ENCODE results near the gene GLTP.

DNA sequence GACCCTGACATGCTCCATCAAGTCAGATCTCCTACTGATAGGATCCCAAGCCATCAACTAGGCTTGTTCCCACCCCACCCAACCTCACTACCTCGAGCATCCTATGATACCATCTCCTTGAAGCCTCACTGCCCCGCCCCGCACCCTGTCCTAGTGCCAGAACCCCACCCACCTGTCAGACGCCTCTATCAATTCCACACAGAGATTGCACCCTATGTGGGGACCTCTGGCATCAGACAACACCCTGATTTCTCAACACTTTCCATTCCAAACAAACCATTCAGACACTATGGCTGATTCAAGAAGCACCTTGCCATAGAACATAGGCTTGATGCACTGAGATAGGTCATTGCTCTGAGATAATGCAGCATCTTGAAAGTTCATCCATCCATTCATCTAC, 3.1 kb upstream of the GLTP start:
- TF ChIP-seq CTCF (IDR thresholded peaks at IDR 0.05) (no peak), POLR2AphosphoS5 (IDR thresholded peaks at IDR 0.05) (no peak), POLR2A (IDR thresholded peaks at IDR 0.05) (no peak)

Data from suprapubic skin (tissue), 4 donors.